ENCODE data around the gene CCNK. TPM values are rescaled to one million over a fixed set of nuclear protein-coding genes. Genes with fewer than 3 reads are reported as not detected.

Gene CCNK
- total and polyA plus RNA-seq, 2 of the 13 experiments (the other 11 are each of a cell fraction or from before 2014, with no cell fraction given): 4.9 to 9.7 TPM

DNA sequence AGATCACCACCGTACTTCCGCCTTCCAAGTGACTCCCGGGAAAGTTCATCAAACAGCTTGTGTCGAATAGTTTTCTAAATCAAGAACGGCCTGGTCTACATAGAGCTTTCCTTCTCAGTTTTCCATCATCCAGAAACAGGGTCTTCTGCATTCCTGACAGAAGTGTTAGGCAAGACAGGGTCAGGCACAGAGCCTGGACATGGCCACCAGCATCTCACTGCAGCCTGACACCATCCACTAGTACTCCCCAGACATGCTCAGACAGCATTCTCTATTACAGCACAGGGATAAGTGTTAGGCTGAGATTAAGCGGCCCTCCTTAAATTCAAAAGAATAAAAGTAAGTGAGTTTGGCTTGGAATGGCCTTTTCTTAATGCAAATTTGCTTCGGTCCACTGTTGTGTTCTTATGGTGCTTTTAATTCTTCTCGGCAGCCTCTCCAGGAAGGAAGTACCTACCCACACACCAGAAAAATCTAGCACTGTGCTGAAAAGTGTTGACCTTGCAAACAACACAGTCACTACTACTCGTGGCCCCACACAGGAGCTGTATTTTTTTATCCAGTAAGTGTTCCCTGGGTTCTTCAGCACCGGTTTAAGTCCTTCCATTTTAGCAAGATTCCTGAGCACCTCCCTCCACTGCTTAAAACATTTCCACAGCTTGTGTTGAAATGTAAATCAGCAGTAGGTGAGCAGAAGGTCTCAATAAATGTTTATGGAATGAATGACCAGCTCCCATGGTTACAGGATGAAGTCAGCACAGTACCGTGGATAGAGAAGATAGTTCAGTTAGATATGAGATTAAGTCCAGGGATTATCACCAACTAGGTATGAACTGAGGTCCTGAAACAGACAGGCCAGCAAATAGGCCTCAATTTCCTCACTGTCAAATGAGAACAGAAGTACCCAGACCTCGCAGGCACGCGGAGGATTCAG, 44.7 kb upstream of the CCNK start:
- FAIRE-seq: no peak
- no peak for DNase-seq (ENCODE audit: low spot score)
- Histone ChIP-seq H3K27me3 (ENCODE audit: control insufficient read depth in 1 of 2, insufficient read depth in 2 of 2, low read length in 2 of 2) (no peaks in the 10 kb centered on the region), H3K9ac (ENCODE audit: insufficient read depth, low read depth, low read length) (no peak overlapping the region), H3K27ac (ENCODE audit: extremely low read length, insufficient read depth, low read length) (no peak overlapping the region), H3K36me3 (replicated peaks in 1 of 2; ENCODE audit: control insufficient read depth in 1 of 2, insufficient read depth in 2 of 2, low read length in 2 of 2) (peaks cover 9 to 39% of the 10 kb centered on the region in 2 experiments), H3K79me2 (ENCODE audit: insufficient read depth, low read length) (no peaks in the 10 kb centered on the region), H4K20me1 (ENCODE audit: insufficient read depth, low read length) (no peaks in the 10 kb centered on the region), H3K4me2 (ENCODE audit: low read depth, low read length) (no peak overlapping the region), H3K9me3 (ENCODE audit: low read length) (no peaks in the 10 kb centered on the region), H3K4me1 (ENCODE audit: insufficient read depth, low read length) (no peaks in the 10 kb centered on the region), H2AFZ (ENCODE audit: low read length) (no peak overlapping the region), H3K4me3 (replicated peaks in 1 of 3; ENCODE audit: insufficient read depth in 1 of 3, low read depth in 2 of 3, low read length in 3 of 3) (no peak overlapping the region)
- intact Hi-C loops (cut with micrococcal nuclease; ENCODE audit: unreplicated experiment) (no loop called here), in situ Hi-C loops (cut with HindIII; ENCODE audit: extremely low pct_ligation_motif_present, low pct_unique_long_range_greater_than_20kb) (no loop called here)
- no peak for ATAC-seq
- 95% methylated on average over 14 of the region's 14 CpGs for WGBS (ENCODE audit: low lambda C conversion rate)
- ChIA-PET CTCF (ENCODE audit: low intra/inter-chr PET ratio, low total read pairs) (no interaction called here), POLR2A (no interaction called here)
- no peak for TF ChIP-seq KAT8 (CRISPR knock-in tag; IDR thresholded peaks at IDR 0.05)
- TF ChIP-seq ZNF660 (CRISPR knock-in tag; IDR thresholded peaks at IDR 0.05; ENCODE audit: borderline replicate concordance, low read depth): no peak
- TF ChIP-seq, protein P1, sequence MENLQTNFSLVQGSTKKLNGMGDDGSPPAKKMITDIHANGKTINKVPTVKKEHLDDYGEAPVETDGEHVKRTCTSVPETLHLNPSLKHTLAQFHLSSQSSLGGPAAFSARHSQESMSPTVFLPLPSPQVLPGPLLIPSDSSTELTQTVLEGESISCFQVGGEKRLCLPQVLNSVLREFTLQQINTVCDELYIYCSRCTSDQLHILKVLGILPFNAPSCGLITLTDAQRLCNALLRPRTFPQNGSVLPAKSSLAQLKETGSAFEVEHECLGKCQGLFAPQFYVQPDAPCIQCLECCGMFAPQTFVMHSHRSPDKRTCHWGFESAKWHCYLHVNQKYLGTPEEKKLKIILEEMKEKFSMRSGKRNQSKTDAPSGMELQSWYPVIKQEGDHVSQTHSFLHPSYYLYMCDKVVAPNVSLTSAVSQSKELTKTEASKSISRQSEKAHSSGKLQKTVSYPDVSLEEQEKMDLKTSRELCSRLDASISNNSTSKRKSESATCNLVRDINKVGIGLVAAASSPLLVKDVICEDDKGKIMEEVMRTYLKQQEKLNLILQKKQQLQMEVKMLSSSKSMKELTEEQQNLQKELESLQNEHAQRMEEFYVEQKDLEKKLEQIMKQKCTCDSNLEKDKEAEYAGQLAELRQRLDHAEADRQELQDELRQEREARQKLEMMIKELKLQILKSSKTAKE (CRISPR knock-in tag; IDR thresholded peaks at IDR 0.05; ENCODE audit: borderline replicate concordance): no peak
- no peak for TF ChIP-seq ZNF761 (CRISPR knock-in tag; conservative IDR thresholded peaks at IDR 0.05)
- TF ChIP-seq ZBTB7B (CRISPR knock-in tag; IDR thresholded peaks at IDR 0.05): no peak
- TF ChIP-seq ZNF747 (CRISPR knock-in tag; IDR thresholded peaks at IDR 0.05; ENCODE audit: borderline replicate concordance): no peak
- no TSS peak for BruUV-seq (replicated peaks)

All from HepG2 (cell line).